Psoas muscle (tissue), 8 donors: ENCODE data around the gene SNED1. TPM values are rescaled to one million over a fixed set of nuclear protein-coding genes. Genes with fewer than 3 reads are reported as not detected.

Source experiments
- ATAC-seq, 4 donors: fragments of 200-7000 bp; cut with Tn5 transposase; one replicate each; pipeline ENCODE4 v1.9.1; 2020; ENCODE audit warnings: moderate library complexity in 3 of 4, mild to moderate bottlenecking in 2 of 4
- DNase-seq, 2 donors: peaks; one replicate each; pipeline ENCODE4 v3.0.0-alpha.2; 2020
- H3K27ac ChIP-seq: fragments of 200-600 bp; one replicate; pipeline ENCODE4 v1.8.0; 2022
- H3K27me3 ChIP-seq, 3 donors: fragments of 200-600 bp in 1 of 3; one replicate each; pipeline versions ENCODE4 v1.6.1 to v1.8.0; 2013 to 2022; ENCODE audit warnings: low read length in 2 of 3, mild to moderate bottlenecking in 2 of 3, moderate library complexity in 1 of 3; ENCODE audit not compliant: insufficient read depth in 3 of 3
- H3K36me3 ChIP-seq, 2 donors: fragments of 200-600 bp in 1 of 2; one replicate each; pipeline versions ENCODE4 v1.6.1 to v1.8.0; 2013 to 2022; ENCODE audit warnings: low read depth in 1 of 2, mild to moderate bottlenecking in 1 of 2, moderate library complexity in 1 of 2; ENCODE audit not compliant: insufficient read depth in 1 of 2
- H3K4me1 ChIP-seq: fragments of 200-600 bp; one replicate; pipeline ENCODE4 v1.8.0; 2022
- H3K4me3 ChIP-seq: fragments of 200-600 bp; one replicate; pipeline ENCODE4 v1.8.0; 2022; ENCODE audit warnings: mild to moderate bottlenecking
- H3K9me3 ChIP-seq: fragments of 200-600 bp; one replicate; pipeline ENCODE4 v1.8.0; 2022
- WGBS, 3 donors: extraction: QIAGEN DNeasy Blood & Tissue Kit; methylation state at CpG; one replicate each; pipeline versions ENCODE4 v1.1.6 to v1.1.7; 2013; 5-methylcytosine and 5-hydroxymethylcytosine counted together
- intact Hi-C, 2 donors: fragments of 100-400 bp; cut with DNase I; formaldehyde crosslinking; loops; one replicate each; pipeline versions ENCODE4 v1.11.0 to v1.14.2; 2022
- polyA plus RNA-seq, 3 donors: library from polyadenylated mRNA; stranded (reverse); fragments of 200-250 nt; gene quantifications; one replicate each; pipeline ENCODE4 v1.2.3, GENCODE V29; 2013
- total RNA-seq, 4 donors: library from RNA; stranded (reverse); fragmentation: NEBNext Ultra II Directional in 2 of 4; extraction: Animal tissue kit (Norgen Biotek cat#: 25700) in 2 of 4; gene quantifications; one replicate each; pipeline versions ENCODE4 v1.2.1 to v1.2.4, GENCODE V29; 2021 to 2023
- TF ChIP-seq, protein P1 (sequence below): fragments of 200-600 bp; IDR thresholded peaks from one replicate; pipeline ENCODE4 v1.8.0; 2022; ENCODE audit warnings: antibody characterized with exemption
- donor health status: healthy with polysubstance abuse.
- donor health status: DM: no; HTN: no; CAD: no; lungs with moderate emphysema.
- donor health status: Bipolar disorder and iron deficiency.
- donor health status: healthy.
- donor health status: DM: yes; HTN: yes; CAD: no.
- donor health status: DM: no; HTN: no; CAD: no.
- donor health status: DM: no; HTN: no; CAD: no.
- donor health status: DM: yes; HTN: yes; CAD: no.

Gene SNED1
- total and polyA plus RNA-seq, 7 donors: 7.8 to 36.9 (median 9.2) TPM

DNA sequence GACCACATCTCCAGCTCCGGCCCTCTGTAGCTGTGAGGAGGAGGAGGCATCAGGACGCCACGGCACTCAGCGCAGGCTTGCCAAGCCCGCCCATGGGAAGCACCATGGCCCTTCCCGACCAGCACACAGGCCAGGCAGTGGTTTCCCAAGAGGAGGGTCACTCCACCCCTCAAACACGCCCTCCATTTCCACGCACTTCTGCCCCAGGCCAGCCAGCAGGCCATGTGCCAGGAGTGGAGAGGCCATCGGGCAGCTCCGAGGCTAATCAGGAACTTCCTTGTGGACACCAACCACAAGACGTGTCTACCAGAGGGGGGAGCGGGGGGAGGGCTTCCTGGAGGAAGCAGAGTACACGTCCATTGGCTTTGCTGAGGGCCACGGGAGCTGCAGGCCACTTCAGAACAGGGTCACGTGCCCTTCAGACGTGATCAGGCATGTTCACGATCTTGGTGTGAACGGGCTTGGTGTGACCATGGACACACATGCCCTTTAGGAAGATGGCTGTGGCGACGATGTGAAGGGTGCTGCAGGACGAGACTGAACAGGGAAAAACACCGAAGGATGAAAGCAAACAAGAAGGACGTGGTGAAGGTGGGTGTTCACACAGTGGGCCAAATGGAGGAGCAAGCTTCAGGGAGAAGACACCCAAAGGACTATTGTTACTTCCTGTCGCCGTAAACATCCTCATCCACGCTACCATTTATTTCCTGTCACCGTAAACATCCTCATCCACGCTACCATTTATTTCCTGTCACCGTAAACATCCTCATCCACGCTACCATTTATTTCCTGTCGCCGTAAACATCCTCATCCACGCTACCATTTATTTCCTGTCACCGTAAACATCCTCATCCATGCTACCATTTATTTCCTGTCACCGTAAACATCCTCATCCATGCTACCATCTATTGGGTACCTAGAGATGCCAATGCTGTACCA lies 110.1 kb downstream of the SNED1 start:
- H3K9me3 ChIP-seq: no peaks in the 10 kb centered on the region
- H3K4me3 ChIP-seq: no peak overlapping the region
- WGBS, 3 donors: 70 to 76% (median 75%) methylated on average over 35 of the region's 35 CpGs
- no peaks in the 10 kb centered on the region for H3K27me3 ChIP-seq
- intact Hi-C loops: loop anchor here in 1 of 2 donors (5.0 kb wide), 1 partner anchor 39 kb away; the partner anchor contains the start of gene PASK
- H3K36me3 ChIP-seq: no peaks in the 10 kb centered on the region
- DNase-seq (no peak), ATAC-seq (no peak)
- H3K4me1 ChIP-seq: no peaks in the 10 kb centered on the region
- H3K27ac ChIP-seq: no peak overlapping the region
- TF ChIP-seq, protein P1, sequence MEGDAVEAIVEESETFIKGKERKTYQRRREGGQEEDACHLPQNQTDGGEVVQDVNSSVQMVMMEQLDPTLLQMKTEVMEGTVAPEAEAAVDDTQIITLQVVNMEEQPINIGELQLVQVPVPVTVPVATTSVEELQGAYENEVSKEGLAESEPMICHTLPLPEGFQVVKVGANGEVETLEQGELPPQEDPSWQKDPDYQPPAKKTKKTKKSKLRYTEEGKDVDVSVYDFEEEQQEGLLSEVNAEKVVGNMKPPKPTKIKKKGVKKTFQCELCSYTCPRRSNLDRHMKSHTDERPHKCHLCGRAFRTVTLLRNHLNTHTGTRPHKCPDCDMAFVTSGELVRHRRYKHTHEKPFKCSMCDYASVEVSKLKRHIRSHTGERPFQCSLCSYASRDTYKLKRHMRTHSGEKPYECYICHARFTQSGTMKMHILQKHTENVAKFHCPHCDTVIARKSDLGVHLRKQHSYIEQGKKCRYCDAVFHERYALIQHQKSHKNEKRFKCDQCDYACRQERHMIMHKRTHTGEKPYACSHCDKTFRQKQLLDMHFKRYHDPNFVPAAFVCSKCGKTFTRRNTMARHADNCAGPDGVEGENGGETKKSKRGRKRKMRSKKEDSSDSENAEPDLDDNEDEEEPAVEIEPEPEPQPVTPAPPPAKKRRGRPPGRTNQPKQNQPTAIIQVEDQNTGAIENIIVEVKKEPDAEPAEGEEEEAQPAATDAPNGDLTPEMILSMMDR: no peak

DNA sequence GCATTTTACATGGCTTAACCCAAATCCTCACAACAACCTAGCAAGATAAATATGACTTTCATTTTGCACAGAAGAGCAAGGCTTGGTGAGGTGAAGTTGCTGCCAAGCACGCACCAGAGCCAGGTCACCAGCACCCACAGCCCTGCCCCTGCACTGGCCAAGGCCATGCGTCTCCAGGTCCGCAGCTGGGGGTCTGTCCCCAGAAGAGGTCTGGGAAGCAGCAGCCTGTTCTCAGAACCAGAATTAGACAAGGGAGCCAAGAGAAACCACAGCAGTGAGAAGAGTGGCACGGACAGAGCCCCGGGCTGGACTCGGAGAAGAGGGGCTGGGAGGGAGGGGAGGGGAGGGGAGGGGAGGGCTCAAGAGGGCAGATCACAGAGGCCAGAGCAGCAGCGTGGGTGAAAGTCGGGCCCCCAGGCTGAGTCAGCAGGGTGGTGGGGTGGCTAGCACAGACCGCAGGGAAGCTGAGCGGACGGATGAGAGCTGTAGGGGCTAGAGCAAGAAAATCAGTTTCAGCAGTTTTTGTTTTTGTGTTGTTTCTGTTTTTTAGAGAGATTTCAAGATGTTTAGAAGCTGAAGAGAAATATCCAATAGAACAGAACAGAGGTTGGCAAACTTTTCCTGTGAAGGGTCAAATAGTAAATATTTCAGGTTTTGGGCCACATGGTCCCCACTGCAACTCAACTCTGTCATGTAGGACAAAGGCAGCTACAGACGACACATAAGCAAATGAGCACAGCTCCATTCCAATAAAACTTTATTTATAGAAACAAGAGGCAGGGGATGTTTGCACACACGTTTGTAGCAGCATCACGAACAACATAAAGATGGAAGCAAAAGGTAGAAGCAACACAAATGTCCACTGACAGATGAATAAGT lies 111.0 kb downstream of the SNED1 start:
- TF ChIP-seq, protein P1: no peak
- Histone ChIP-seq H3K27ac (no peak overlapping the region), H3K36me3 (no peaks in the 10 kb centered on the region), H3K9me3 (no peaks in the 10 kb centered on the region), H3K4me3 (no peak overlapping the region), H3K4me1 (no peaks in the 10 kb centered on the region), H3K27me3 (no peaks in the 10 kb centered on the region)
- intact Hi-C loops: loop anchor here in 1 of 2 donors (5.0 kb wide), 1 partner anchor 38 kb away; the partner anchor contains the start of gene PASK
- DNase-seq (no peak), ATAC-seq (no peak)
- 87 to 91% (median 89%) methylated on average over 14 of the region's 14 CpGs for WGBS, 3 donors

GRCh38 chr2:241110089-241110606 lies 111.7 kb downstream of the SNED1 start:
- no peaks in the 10 kb centered on the region for H3K27me3 ChIP-seq
- no peak overlapping the region for H3K27ac ChIP-seq
- WGBS, 3 donors: 87 to 99% (median 94%) methylated on average over 9 of the region's 9 CpGs
- ATAC-seq: no peak
- no peak overlapping the region for H3K4me3 ChIP-seq
- TF ChIP-seq, protein P1: no peak
- no peaks in the 10 kb centered on the region for H3K4me1 ChIP-seq
- no peaks in the 10 kb centered on the region for H3K9me3 ChIP-seq
- H3K36me3 ChIP-seq: no peaks in the 10 kb centered on the region
- no peak for DNase-seq
- intact Hi-C loops: no loop called here

- Histone ChIP-seq H3K36me3 (no peaks in the 10 kb centered on the region), H3K27ac (no peak overlapping the region), H3K27me3 (no peaks in the 10 kb centered on the region), H3K4me3 (no peak overlapping the region), H3K9me3 (no peaks in the 10 kb centered on the region), H3K4me1 (no peaks in the 10 kb centered on the region)
- intact Hi-C loops: no loop called here
- 89 to 94% (median 92%) methylated on average over 17 to 19 of the region's 19 CpGs for WGBS, 3 donors
- DNase-seq (no peak), ATAC-seq (no peak)
- TF ChIP-seq, protein P1: no peak
Measured at GRCh38 chr2:241110607-241111439, 112.4 kb downstream of the SNED1 start.
